KMS-11 (cell line): ENCODE data around the gene ZIC2.
A peak's percentile ranks its signal among the peaks of the same experiment; 100 is the strongest.

Experiments used
- H2AFZ ChIP-seq: fragments of 200-600 bp; sonication (generic); 2 replicates; pipeline ENCODE4 v1.6.1; 2016; ENCODE audit warnings: antibody characterized with exemption, mixed run types, low read depth
- H3K27ac ChIP-seq: fragments of 200-600 bp; sonication (generic); 2 replicates; pipeline ENCODE4 v1.6.1; 2016; ENCODE audit warnings: mild to moderate bottlenecking, mixed run types
- H3K27me3 ChIP-seq: fragments of 200-600 bp; sonication (generic); 2 replicates; pipeline ENCODE4 v1.6.1; 2017; ENCODE audit warnings: mild to moderate bottlenecking, low read depth, mixed run types, moderate library complexity; ENCODE audit not compliant: insufficient read depth
- H3K36me3 ChIP-seq: fragments of 200-600 bp; sonication (generic); 2 replicates; pipeline ENCODE4 v1.6.1; 2017; ENCODE audit warnings: mild to moderate bottlenecking, mixed run types; ENCODE audit not compliant: insufficient read depth
- H3K4me1 ChIP-seq: fragments of 200-600 bp; sonication (generic); 2 replicates; pipeline ENCODE4 v1.6.1; 2016; ENCODE audit warnings: mild to moderate bottlenecking, low read depth, mixed run types; ENCODE audit not compliant: poor library complexity, severe bottlenecking
- H3K4me2 ChIP-seq: fragments of 200-600 bp; sonication (generic); 2 replicates; pipeline ENCODE4 v1.7.0; 2016; ENCODE audit warnings: mild to moderate bottlenecking, mixed run types
- H3K4me3 ChIP-seq: fragments of 200-600 bp; sonication (generic); IDR thresholded peaks from 2 replicates; pipeline ENCODE4 v1.6.1; 2017; ENCODE audit warnings: low read depth, low read length, mixed read lengths; ENCODE audit not compliant: insufficient read depth
- H3K79me2 ChIP-seq: fragments of 200-600 bp; sonication (generic); 2 replicates; pipeline ENCODE4 v1.6.1; 2016; ENCODE audit warnings: low read depth, mixed run types; ENCODE audit not compliant: insufficient read depth
- H3K9ac ChIP-seq: fragments of 200-600 bp; sonication (generic); 2 replicates; pipeline ENCODE4 v1.6.1; 2016; ENCODE audit warnings: mild to moderate bottlenecking, mixed run types
- H4K20me1 ChIP-seq: fragments of 200-600 bp; sonication (generic); 2 replicates; pipeline ENCODE4 v1.6.1; 2016; ENCODE audit warnings: mild to moderate bottlenecking, mixed run types; ENCODE audit not compliant: insufficient read depth
- TF ChIP-seq, protein P1 (sequence below): fragments of 200-600 bp; sonication (generic); conservative IDR thresholded peaks from 2 replicates; pipeline ENCODE4 v1.6.1; 2017; ENCODE audit warnings: low read depth, mild to moderate bottlenecking, antibody characterized with exemption, low read length, moderate library complexity, mixed read lengths

Gene ZIC2

GRCh38 chr13:99982731-99983498, 1.3 kb downstream of the ZIC2 start:
- peak overlapping the region; percentile 69; the same call in 1 of the 2 replicates for H3K9ac ChIP-seq
- H2AFZ ChIP-seq: peak overlapping the region; percentile 34; the same call in 1 of the 2 replicates
- H3K79me2 ChIP-seq: peaks cover 21% of the 10 kb centered on the region
- TF ChIP-seq, protein P1, sequence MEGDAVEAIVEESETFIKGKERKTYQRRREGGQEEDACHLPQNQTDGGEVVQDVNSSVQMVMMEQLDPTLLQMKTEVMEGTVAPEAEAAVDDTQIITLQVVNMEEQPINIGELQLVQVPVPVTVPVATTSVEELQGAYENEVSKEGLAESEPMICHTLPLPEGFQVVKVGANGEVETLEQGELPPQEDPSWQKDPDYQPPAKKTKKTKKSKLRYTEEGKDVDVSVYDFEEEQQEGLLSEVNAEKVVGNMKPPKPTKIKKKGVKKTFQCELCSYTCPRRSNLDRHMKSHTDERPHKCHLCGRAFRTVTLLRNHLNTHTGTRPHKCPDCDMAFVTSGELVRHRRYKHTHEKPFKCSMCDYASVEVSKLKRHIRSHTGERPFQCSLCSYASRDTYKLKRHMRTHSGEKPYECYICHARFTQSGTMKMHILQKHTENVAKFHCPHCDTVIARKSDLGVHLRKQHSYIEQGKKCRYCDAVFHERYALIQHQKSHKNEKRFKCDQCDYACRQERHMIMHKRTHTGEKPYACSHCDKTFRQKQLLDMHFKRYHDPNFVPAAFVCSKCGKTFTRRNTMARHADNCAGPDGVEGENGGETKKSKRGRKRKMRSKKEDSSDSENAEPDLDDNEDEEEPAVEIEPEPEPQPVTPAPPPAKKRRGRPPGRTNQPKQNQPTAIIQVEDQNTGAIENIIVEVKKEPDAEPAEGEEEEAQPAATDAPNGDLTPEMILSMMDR: no peak
- 0 out of 2 replicates have a peak, but pooled peaks cover 4% of the 10 kb centered on the region for H3K27me3 ChIP-seq
- H3K4me1 ChIP-seq: no peaks in the 10 kb centered on the region
- no peaks in the 10 kb centered on the region for H3K36me3 ChIP-seq
- no peak overlapping the region for H3K4me3 ChIP-seq
- H3K27ac ChIP-seq: peak overlapping the region; percentile 71
- peak overlapping the region; percentile 38 for H3K4me2 ChIP-seq
- H4K20me1 ChIP-seq: no peaks in the 10 kb centered on the region

DNA sequence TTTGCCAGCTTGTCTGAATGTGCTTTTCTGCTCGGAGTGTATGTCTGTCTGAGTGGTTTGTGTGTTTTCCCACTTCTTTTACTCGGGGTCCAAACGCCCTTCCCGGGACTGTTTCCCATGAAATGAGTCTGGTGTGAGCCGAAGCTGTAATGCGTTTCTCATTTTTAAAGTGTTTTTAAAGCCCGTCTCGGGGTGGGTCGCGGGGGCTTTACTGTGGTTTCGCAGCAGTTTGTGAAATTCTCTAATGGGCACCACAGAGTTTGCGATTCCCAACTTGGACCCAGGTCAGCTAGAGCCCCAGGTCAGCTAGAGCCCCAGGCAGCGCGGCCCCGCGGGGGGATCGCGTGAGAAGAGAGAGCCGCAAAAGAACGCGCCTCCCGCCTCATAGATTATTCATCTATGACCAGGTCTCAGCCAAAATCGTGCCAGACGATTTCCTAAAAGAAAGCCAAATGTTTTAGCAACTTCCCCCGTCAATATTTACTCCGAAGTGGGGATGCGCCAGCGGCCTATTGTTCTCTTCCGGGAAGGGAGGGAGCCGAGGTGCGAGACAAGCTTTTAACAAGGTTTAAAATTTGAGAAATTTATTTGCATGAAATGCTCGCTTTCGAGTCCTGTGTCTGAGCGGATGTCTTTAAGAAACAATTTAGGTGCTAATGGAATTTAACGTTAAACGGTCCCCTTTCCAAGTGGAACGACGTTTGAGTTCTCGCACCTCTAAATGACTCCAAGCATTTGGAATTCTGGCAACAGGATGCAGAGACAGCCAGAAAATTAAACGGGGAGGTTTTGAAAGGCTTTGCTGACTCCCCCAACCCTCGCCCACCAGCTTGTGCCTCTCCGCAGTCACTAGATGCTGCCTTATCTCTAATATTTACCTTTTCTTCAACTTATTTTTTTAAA, 2.2 kb downstream of the ZIC2 start:
- Histone ChIP-seq H3K36me3 (no peaks in the 10 kb centered on the region), H3K9ac (peak overlapping the region; percentile 69; the same call in 1 of the 2 replicates), H3K79me2 (peaks cover 21% of the 10 kb centered on the region), H3K4me1 (no peaks in the 10 kb centered on the region), H3K4me3 (no peak overlapping the region), H3K4me2 (peak overlapping the region; percentile 38), H4K20me1 (no peaks in the 10 kb centered on the region), H3K27me3 (0 out of 2 replicates have a peak, but pooled peaks cover 4% of the 10 kb centered on the region), H2AFZ (no peak overlapping the region), H3K27ac (no peak overlapping the region)
- TF ChIP-seq, protein P1: no peak

- Histone ChIP-seq H2AFZ (no peak overlapping the region), H3K4me1 (no peaks in the 10 kb centered on the region), H3K36me3 (no peaks in the 10 kb centered on the region), H4K20me1 (no peaks in the 10 kb centered on the region), H3K9ac (no peak overlapping the region), H3K27me3 (no peaks in the 10 kb centered on the region), H3K4me3 (no peak overlapping the region), H3K27ac (no peak overlapping the region), H3K4me2 (peak overlapping the region; percentile 38), H3K79me2 (peaks cover 21% of the 10 kb centered on the region)
- TF ChIP-seq, protein P1: no peak
These were observed 3.1 kb downstream of the ZIC2 start for GRCh38 chr13:99984461-99985240.

DNA sequence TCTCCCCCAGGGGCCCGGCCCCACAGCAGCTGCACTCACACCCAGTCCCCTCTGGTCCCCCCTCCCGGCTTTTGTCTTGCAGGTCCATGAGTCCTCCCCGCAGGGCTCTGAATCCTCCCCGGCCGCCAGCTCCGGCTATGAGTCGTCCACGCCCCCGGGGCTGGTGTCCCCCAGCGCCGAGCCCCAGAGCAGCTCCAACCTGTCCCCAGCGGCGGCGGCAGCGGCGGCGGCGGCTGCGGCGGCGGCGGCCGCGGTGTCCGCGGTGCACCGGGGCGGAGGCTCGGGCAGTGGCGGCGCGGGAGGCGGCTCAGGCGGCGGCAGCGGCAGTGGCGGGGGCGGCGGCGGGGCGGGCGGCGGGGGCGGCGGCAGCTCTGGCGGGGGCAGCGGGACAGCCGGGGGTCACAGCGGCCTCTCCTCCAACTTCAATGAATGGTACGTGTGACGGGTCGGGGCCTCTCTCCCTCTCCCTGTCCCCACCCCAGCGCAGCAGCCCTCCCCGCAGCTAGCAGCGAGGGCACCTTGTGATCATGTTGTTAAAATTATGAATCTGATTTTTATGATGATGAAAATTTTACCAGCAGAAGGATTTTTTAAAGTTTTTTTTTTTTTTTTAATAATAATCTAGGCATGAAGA, 3.8 kb downstream of the ZIC2 start:
- Histone ChIP-seq H3K4me1 (no peaks in the 10 kb centered on the region), H3K4me3 (no peak overlapping the region), H4K20me1 (no peaks in the 10 kb centered on the region), H3K27me3 (no peaks in the 10 kb centered on the region), H2AFZ (no peak overlapping the region), H3K79me2 (peaks cover 21% of the 10 kb centered on the region), H3K27ac (no peak overlapping the region), H3K9ac (no peak overlapping the region), H3K4me2 (no peak overlapping the region), H3K36me3 (no peaks in the 10 kb centered on the region)
- TF ChIP-seq, protein P1: no peak
